HUDEP-2 (cell line): Measurements from ENCODE around the gene EARS2.
A peak's percentile ranks its signal among the peaks of the same experiment; 100 is the strongest.
"Not testable (repeated sequence)": the region's sequence is repeated elsewhere in the genome, so short reads cannot be mapped to it uniquely, and the experiment has no call there.

Experiments used
- DNase-seq, 76 experiments: peaks; one replicate each; lab custom pipeline; 2025; ENCODE audit not compliant: unreplicated experiment in 76 of 76; lab: John Stamatoyannopoulos, UW

EARS2 gene

GRCh38 chr16:23530062-23530461 is 27.1 kb downstream of the EARS2 start:
- DNase-seq: no peak

DNA sequence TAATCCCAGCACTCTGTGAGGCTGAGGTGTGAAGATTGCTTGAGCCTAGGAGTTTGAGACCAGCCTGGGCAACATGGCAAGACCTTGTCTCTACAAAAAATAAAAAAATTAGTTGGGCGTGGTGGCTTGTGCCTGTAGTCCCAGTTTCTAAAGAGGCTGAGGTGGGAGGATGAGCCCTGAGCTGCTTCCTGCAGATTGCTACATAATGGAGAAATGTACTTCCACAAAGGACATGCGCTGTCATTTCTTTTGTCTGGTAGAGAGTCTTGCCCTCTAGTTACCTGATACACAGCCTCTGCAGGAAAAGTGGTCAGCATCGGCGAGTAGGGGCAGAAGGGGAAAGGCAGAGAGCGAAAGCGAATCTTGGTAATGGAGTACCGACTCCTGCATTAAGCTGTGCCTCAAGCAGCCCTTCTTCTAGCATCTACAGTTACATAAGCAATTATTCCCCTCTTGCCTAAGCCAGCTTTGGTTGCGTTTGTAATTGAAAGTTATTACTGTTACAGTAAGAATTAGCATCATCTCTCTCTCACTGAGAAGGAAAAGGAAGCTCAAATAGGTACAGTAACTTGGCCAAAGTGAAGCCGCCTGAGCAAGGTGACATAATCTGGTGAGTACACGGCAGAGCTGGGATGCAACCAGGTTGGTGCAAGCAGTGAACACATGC is 28.4 kb downstream of the EARS2 start:
- no peak for DNase-seq

- no peak for DNase-seq
These were observed 29.0 kb downstream of the EARS2 start for GRCh38 chr16:23527961-23528643.

DNA sequence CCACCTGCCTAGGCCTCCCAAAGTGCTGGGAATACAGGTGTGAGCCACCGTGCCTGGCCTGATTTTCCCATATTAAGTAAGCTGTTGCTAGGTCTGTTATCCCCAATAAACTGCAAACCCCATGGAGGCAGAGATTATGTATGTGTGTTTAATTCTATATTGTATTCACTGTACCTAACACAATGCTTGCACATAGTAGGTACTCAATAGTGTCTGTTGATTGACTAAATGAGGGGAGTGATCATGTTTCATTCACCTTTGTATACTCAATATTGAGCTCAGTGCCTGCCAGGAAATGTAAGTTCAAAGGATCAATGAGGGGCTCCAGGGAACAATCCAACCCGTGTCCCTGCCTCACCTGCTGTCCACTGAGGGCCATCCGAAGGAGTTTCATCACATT is 32.3 kb downstream of the EARS2 start:
- DNase-seq: no peak

DNA sequence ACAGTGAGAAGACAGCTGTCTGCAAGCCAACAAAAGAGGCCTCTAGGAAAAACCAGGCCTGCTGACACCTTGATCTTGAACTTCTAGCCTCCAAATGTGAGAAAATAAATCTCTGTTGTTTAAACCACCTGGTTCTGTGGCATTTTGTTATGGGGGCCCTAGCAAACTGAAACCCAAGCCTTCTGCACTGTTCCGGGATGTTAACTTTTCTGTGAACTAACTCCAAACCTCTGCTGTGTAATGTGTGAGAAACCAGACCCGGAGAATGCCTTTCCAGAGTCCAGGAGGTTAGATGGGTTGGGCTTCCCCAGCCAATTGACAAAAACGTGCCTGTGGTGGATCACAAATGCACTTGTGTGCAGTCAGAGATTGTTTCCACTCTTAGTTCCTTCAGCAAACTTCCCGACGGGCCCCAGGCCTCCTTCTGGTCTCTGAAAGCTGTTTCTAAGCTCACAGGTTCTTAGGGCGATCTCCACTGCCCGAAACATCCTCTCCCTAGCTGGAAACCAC is 33.2 kb downstream of the EARS2 start:
- no peak for DNase-seq

DNA sequence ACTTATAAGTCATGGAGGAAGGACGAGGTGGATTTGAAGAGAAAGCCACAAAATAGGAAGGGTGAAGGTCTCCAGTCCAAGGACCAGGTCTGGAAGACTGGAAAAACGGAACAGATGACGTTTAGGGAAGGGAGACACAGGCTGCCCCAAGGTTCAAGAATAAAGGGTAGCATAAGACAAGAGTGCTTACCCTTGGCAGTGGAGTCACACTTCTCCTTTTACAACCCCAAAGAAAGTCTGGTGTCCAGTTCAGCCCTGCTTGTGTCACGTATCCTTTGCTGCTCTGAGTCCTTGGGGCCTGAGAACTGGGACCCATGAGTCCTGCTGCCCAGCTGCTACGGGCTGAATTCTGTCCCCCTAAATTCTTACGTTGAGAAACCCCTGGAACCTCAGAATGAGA is 33.8 kb downstream of the EARS2 start:
- DNase-seq: no peak

DNA sequence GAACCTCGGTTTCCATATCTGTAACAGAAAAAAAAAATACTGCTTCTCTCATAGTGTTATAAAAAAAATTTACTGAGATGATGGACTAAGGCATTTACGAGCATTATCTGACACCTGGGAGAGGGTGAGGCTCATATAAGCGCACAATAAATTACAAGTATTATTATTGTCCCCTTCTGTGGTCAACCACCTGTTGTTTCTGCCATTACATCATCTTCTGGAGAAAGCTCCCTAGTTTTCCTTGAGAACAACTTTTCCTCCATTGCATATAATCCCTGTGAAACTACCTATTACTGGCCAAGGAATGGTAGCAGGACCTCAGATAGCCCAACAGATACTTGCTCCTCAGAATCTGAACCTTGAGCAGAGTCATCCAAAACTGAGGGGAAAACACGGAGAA is 35.2 kb downstream of the EARS2 start:
- DNase-seq: no peak

- no peak for DNase-seq
These were observed 36.0 kb downstream of the EARS2 start for GRCh38 chr16:23521037-23521743.

GRCh38 chr16:23520500-23520899 is 36.6 kb downstream of the EARS2 start:
- DNase-seq: no peak

- DNase-seq: no peak
These were observed 37.9 kb downstream of the EARS2 start for GRCh38 chr16:23519282-23519681.

DNA sequence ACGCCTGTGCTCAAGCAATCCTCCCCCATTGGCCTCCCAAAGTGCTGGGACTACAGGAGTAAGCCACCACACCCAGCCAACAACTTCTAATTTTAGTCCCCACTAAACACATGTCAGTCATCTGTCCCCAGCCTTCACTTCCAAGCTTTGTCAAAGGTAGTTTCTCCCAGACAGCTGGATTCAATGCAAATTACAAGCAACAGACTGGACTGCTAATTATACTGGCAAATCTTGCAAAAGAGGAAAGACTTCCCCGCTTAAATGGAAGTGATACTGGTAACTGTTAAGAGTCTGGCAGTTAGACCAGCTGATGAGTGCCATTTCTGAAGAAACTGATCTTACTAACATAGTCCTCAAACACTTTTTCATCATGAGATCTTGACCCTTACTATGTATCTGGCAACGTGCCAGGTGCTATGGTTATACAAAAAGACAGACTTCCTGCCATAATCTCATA is 38.7 kb downstream of the EARS2 start:
- DNase-seq: no peak

DNA sequence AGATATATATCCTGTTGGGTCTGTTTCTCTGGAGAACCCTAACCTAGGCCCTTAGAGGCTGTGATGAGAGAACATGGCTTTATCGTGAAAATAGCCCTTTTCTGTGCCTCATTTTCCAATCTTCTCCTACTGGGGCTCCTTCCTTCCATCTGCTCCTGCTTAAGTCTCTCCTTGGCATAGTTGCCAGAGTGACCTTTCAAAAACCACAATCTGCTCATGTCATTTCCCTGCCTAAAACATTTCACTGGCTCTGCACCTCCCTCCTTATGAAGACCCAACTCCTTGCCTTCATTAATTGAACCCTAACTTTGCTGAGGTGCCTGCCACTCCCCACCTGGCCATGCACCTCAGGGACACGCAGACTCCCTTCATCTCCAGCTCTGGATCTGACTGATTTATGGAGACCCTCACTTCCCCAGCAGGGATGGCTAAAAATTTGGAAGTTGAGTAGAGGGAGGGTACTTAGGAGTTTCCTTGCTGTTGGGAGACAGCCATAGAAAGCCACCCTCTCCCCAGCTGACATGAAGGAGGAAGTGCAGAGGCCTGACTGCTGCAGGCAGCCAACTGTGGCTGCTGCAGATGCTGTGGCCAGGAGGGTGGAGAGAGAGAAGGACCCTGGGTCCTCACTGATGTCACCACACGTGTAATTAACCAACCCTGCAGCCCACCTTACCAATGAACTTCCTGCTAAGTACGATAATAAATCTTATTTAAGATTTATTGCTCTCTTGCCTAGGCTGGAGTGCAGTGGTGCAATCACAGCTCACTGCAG is 40.6 kb downstream of the EARS2 start:
- DNase-seq: no peak

GRCh38 chr16:23515881-23516280 is 41.3 kb downstream of the EARS2 start:
- DNase-seq: no peak

DNA sequence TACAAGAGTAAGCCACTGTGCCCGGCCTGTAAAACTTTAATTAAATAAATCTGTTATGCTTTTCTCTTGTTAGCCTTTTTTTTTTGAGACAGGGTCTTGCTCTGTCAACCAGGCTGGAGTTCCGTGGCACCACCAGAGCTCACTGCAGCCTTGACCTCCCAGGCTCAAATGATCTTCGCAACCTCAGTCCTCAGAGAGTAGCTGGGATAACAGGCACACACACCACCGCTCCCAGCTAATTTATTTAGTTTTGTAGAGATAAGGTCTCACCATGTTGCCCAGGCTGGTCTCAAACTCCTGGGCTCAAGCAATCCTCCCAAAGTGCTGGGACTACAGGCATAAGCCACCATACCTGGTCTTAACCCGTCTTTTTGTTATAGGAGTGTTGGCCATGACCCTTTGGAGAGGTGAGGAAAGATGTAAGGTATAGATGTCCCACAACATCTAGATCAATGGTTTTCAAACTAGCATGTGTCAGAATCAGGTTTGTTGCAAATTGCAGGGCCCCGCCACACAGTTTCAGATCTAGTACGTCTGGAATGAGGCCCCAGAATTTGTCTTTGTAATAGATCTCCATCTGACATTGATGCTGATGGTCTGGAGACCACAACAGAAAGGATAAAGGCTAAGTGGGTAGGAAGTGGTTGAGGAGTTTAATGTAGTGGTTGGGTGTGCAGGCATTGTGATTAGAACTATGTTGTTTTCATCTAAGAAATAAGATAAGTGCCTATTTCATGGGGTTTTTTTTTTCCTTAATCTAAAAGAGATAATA is 42.6 kb downstream of the EARS2 start:
- no peak for DNase-seq

- DNase-seq: peak in 3 of 76 experiments; percentile 3 to 21 (median 5)
These were observed 44.9 kb downstream of the EARS2 start for GRCh38 chr16:23512168-23512695.

DNA sequence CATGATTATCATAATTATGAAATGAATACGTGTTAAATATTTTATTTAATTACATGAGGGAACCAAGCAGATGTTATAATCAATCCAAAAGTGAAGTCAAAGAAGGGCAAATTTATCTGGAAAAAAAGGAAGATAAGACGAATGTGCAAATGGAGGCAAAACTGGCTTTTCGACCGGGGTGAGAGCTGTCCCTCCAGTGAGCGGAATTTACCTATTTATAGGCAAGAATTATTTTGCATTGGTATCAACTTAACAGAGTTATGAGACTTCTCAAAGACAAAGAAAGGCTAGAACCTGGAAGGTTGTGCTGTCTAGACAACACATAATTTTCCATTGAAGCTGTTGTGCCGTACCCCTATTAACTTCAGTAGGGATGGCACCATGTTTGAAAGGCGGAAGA is 45.4 kb downstream of the EARS2 start:
- DNase-seq: no peak

- DNase-seq: not testable (repeated sequence)
These were observed 46.3 kb downstream of the EARS2 start for GRCh38 chr16:23510915-23511270.

DNA sequence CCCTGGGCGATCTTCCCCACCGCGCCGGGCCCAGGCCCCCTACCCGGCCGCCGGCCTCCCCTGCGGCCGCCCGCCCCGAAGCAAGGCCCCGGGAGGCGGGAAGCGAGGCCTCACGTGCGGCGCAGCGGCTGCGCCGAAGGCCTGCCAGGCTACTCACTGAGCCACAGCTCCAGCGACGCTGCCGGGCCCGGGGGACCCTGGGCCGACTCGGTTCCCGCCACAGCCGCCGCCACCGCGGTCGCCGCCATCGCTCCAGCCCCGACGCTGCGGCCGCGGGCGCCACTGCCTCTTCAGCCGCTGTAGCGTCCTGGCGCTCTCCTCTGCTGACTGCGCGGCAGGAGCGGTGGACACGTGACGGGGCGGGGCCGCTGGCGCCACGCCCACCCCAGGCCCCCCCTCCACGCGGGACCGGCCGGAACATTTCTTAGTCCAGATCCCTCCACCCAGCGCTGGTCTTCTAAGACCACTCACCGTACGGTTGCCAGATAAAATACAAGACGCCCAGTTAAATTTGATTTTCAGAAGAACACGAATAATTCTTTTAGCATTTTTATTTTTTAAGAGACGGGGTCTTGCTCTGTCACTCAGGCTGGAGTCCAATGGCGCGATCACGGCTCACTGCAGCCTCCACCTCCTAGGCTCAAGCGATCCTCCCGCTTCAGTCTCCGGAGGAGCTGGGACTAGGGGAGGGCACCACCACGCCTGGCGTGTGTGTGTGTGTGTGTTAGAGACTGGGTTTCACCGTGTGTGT is 46.8 kb downstream of the EARS2 start, which contains the start of gene GGA2:
TSS of gene GGA2 (minus strand) at position 331 of the 751 bp plus-strand sequence. CDS start at position 248, 83 bp downstream.
- DNase-seq: peak in 72 of 76 experiments; percentile 21 to 87 (median 72)

DNA sequence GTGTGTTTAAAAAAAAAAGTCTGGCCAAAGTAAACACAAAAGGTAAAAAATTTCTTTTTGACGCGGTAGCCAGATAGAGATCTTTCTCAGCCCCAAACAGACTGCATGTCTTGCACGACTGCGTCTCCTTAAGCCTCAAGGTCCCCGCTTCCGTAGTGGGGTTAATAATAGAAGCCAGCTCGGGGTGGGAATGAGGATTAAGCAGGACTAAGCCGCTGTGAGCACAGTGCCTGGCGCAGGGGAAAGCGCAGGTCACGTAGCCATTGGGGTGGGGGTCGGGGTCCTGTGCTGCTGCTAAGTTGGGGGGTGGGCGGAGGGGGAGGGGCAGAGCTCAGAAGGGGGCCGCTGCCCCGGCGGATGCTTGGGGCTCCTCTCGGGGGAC is 47.4 kb downstream of the EARS2 start:
- peak in 6 of 76 experiments; percentile 7 to 26 (median 16) for DNase-seq
